Colonic mucosa (tissue), 4 donors: ENCODE measurements around the gene PKD1. TPM values are rescaled to one million over a fixed set of nuclear protein-coding genes. Genes with fewer than 3 reads are reported as not detected.

Source experiments
- DNase-seq: peaks from one replicate; pipeline ENCODE4 v3.0.0-alpha.2; 2020
- H3K27ac ChIP-seq: fragments of 200-600 bp; one replicate; pipeline ENCODE4 v1.8.0; 2021
- H3K27me3 ChIP-seq: fragments of 200-600 bp; one replicate; pipeline ENCODE4 v1.8.0; 2021
- H3K36me3 ChIP-seq: fragments of 200-600 bp; one replicate; pipeline ENCODE4 v1.8.0; 2021
- H3K4me1 ChIP-seq: fragments of 200-600 bp; one replicate; pipeline ENCODE4 v1.8.0; 2021; ENCODE audit warnings: mild to moderate bottlenecking
- H3K4me3 ChIP-seq: fragments of 200-600 bp; one replicate; pipeline ENCODE4 v1.8.0; 2021
- H3K9ac ChIP-seq, 2 donors: one replicate each; pipeline ENCODE4 v1.7.0; 2013; ENCODE audit warnings: control low read depth in 2 of 2, low read depth in 2 of 2, low read length in 2 of 2
- H3K9me3 ChIP-seq: fragments of 200-600 bp; one replicate; pipeline ENCODE4 v1.8.0; 2021
- CTCF ChIP-seq: fragments of 200-600 bp; IDR thresholded peaks from one replicate; pipeline ENCODE4 v1.8.0; 2022; ENCODE audit warnings: antibody characterized with exemption, mild to moderate bottlenecking
- intact Hi-C: fragments of 100-400 bp; cut with DNase I; formaldehyde crosslinking; loops from one replicate; pipeline ENCODE4 v1.14.1; 2022
- microRNA-seq: library from miRNA; unstranded; fragments of <30 nt; microRNA quantifications from one replicate; pipeline ENCODE4, GENCODE V29; 2019
- total RNA-seq, 2 donors: library from RNA; stranded (reverse); fragmentation: NEBNext Ultra II Directional in 1 of 2; extraction: Animal tissue kit (Norgen Biotek cat#: 25700) in 1 of 2; gene quantifications; one replicate each; pipeline ENCODE4 v1.2.1, GENCODE V29; 2021
- donor health status: healthy.
- donor health status: DM: no; HTN: no; CAD: no.
- donor health status: DM: no; HTN: no; CAD: no.

The PKD1 gene
- total RNA-seq, 2 donors from 2014 or later, result 48.2 to 83.5 TPM

DNA sequence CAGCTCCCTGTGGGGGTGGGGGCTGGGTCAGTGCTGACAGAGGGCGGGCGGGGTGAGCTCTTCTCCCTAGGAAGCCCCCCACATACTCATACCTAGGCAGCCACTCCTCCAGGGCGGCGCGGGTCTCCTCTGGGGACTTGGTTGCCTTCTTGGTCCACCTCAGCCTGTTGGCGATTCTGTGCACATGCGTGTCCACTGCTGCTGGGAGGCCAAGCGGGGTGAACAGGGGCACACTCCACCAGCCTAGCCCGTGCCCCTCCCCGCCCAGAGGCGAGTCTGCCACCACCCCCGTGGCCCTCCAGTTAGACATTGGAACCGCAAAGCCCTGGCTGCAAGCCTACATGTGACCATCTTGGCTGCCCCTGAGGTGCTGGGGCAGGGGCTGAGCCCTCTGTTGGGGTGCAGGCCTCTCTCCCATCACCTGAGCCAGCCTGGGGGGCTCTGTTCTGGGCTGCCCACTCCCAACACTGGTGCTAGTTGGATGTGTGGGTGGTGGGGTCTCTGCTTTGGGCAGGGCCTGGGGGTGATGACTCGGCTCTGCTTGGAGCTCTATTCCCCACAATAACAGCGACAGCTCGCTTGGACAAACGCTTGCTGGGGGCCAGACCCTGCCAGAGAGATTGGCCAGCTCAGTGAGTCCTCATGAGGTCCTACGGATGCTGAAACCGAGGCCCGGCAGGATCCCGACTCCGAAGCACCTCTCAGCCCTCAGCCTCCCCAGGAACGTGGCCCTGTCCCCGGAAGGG lies 95.5 kb downstream of the PKD1 start:
- TF ChIP-seq CTCF, result no peak
- Histone ChIP-seq H3K27ac (peak overlapping the region; percentile 85), H3K9ac (peak overlapping the region; percentile 52), H3K9me3 (no peaks in the 10 kb centered on the region), H3K27me3 (no peaks in the 10 kb centered on the region), H3K4me1 (peaks cover 59% of the 10 kb centered on the region), H3K4me3 (no peak overlapping the region), H3K36me3 (no peaks in the 10 kb centered on the region)
- intact Hi-C loops, result no loop called here
- DNase-seq, result peak; percentile 32

DNA sequence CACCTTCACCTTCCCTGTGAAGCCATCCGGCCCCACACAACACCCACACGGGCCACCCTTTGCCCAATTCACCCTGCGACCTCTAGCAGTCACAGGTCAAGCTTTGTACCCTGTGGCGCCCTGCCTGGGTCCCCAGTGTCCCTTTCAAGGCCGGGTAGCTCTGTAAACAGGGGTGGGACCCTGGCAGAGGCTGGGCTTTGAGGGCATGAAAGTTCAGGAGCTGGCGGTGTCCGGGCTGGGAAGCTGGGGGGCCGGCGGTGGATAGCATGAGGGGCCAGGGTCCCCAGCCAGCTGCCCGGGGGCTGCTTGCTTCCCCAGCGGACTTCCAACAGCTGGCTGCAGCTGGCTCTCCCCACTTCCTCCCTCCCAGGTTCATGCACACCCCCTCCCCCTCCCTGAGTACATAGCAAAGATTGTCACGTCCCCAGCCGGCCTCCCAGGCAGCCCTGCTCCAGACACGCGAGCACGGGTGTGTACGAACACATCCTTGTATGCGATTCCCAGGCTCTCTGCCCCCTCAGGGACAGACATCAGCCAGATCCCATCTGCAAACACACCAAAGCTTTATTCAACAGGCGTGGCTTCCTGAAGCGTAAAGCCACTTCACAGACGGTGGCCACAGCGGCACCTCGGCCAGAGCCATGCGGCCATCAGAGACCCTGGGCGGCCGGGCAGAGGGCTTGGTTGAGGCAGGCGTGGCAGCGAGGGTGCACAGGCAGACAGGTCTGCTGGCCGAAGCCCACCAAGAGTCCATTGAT lies 96.2 kb downstream of the PKD1 start:
- Histone ChIP-seq H3K4me3 (no peak overlapping the region), H3K36me3 (no peaks in the 10 kb centered on the region), H3K27me3 (no peaks in the 10 kb centered on the region), H3K4me1 (peaks cover 57% of the 10 kb centered on the region), H3K9me3 (no peaks in the 10 kb centered on the region), H3K9ac (peak overlapping the region; percentile 30 to 52), H3K27ac (peak overlapping the region; percentile 85)
- intact Hi-C loops, result no loop called here
- no peak for TF ChIP-seq CTCF
- DNase-seq, result peak; percentile 79

Small RNA genes within 50 kb of the gene (microRNA-seq; reads per million reads assigned to microRNA genes)
- 5.0 reads per million for gene MIR1225
- not detected for gene MIR3180-5
- not detected for gene MIR4516
- not detected for gene MIR6511B1

Other genes with a start within 250 kb of the PKD1 start
- gene HS3ST6, start 217.5 kb downstream of the PKD1 start, total RNA-seq, result under 1 TPM; 0.59 to 0.82 TPM
- 10 to 100 TPM; 33.0 to 61.2 TPM for gene MSRB1, start 192.7 kb downstream of the PKD1 start, total RNA-seq
- gene RPL3L, start 181.2 kb downstream of the PKD1 start, total RNA-seq, result not detected
- 100 to 1,000 TPM; 219 to 272 TPM for gene NDUFB10, start 176.4 kb downstream of the PKD1 start, total RNA-seq
- gene RPS2, start 171.1 kb downstream of the PKD1 start, total RNA-seq, result 1,000 to 10,000 TPM; 1,996 to 2,736 TPM
- not detected for gene RNF151, start 169.0 kb downstream of the PKD1 start, total RNA-seq
- gene TBL3, start 163.8 kb downstream of the PKD1 start, total RNA-seq, result 10 to 100 TPM; 19.4 to 43.1 TPM
- gene NOXO1, start 154.4 kb downstream of the PKD1 start, total RNA-seq, result 10 to 100 TPM; 43.9 to 80.1 TPM
- gene GFER, start 151.7 kb downstream of the PKD1 start, total RNA-seq, result 10 to 100 TPM; 76.6 to 79.5 TPM
- gene SYNGR3, start 145.9 kb downstream of the PKD1 start, total RNA-seq, result 1 to 10 TPM; 1.5 to 1.9 TPM
- gene ZNF598, start 126.1 kb downstream of the PKD1 start, total RNA-seq, result 10 to 100 TPM; 45.4 to 64.3 TPM
- 1 to 10 TPM; 3.5 to 3.8 TPM for gene NPW, start 116.1 kb downstream of the PKD1 start, total RNA-seq
- 10 to 100 TPM; 64.0 to 77.9 TPM for gene NHERF2, start 109.0 kb downstream of the PKD1 start, total RNA-seq
- 10 to 100 TPM; 30.1 to 96.8 TPM for gene NTHL1, start 88.1 kb downstream of the PKD1 start, total RNA-seq
- gene TSC2, start 87.9 kb downstream of the PKD1 start, total RNA-seq, result 100 to 1,000 TPM in 1 of 2 donors, 10 to 100 TPM in 1; 75.3 to 143 TPM
- gene RAB26, start 12.7 kb upstream of the PKD1 start, total RNA-seq, result 10 to 100 TPM; 18.2 to 24.5 TPM
- 100 to 1,000 TPM; 102 to 131 TPM for gene TRAF7, start 19.9 kb upstream of the PKD1 start, total RNA-seq
- under 1 TPM; 0.07 to 0.27 TPM for gene CASKIN1, start 60.7 kb upstream of the PKD1 start, total RNA-seq
- 10 to 100 TPM; 26.5 to 53.5 TPM for gene MLST8, start 69.6 kb upstream of the PKD1 start, total RNA-seq
- gene BRICD5, start 75.0 kb upstream of the PKD1 start, total RNA-seq, result 10 to 100 TPM in 1 of 2 donors, 1 to 10 TPM in 1; 7.7 to 15.2 TPM
- 10 to 100 TPM; 17.1 to 37.3 TPM for gene PGP, start 78.9 kb upstream of the PKD1 start, total RNA-seq
- 10 to 100 TPM; 19.9 to 37.4 TPM for gene E4F1, start 87.7 kb upstream of the PKD1 start, total RNA-seq
- gene DNASE1L2, start 100.5 kb upstream of the PKD1 start, total RNA-seq, result 1 to 10 TPM in 1 of 2 donors, under 1 TPM in 1; 0.85 to 2.4 TPM
- 100 to 1,000 TPM; 109 to 134 TPM for gene ECI1, start 115.7 kb upstream of the PKD1 start, total RNA-seq
- 100 to 1,000 TPM; 108 to 154 TPM for gene RNPS1, start 132.2 kb upstream of the PKD1 start, total RNA-seq
- 1 to 10 TPM; 1.3 to 4.6 TPM for gene ABCA3, start 204.8 kb upstream of the PKD1 start, total RNA-seq